HL-60 (cell line): ENCODE results near the gene NDC1.

Experiments
- DNase-seq, 2 experiments: peaks; one replicate each; pipeline ENCODE4 v3.0.0-alpha.2; 2010 to 2020; ENCODE audit warnings: low read depth in 1 of 2, low spot score in 1 of 2
- H3K27ac ChIP-seq: fragments of 250-450 bp; sonication (Bioruptor Pico); replicated peaks from 2 replicates; pipeline ENCODE4 v1.5.1; 2020; ENCODE audit warnings: mild to moderate bottlenecking, moderate library complexity
- H3K27me3 ChIP-seq: fragments of 250-450 bp; sonication (Bioruptor Pico); 2 replicates; pipeline ENCODE4 v1.5.1; 2021; ENCODE audit warnings: mild to moderate bottlenecking, moderate library complexity; ENCODE audit not compliant: insufficient read depth, poor library complexity, severe bottlenecking
- H3K4me3 ChIP-seq: replicated peaks from 2 replicates; pipeline ENCODE4 v1.5.1; 2011; ENCODE audit warnings: mild to moderate bottlenecking, control low read depth, low read length; ENCODE audit not compliant: insufficient read depth
- GABPA ChIP-seq: IDR thresholded peaks from 2 replicates; pipeline ENCODE4 v1.6.1; 2012; ENCODE audit warnings: low read depth
- POLR2AphosphoS5 ChIP-seq: IDR thresholded peaks from 2 replicates; pipeline ENCODE4 v1.6.1; 2012; ENCODE audit warnings: low read depth
- SPI1 ChIP-seq: IDR thresholded peaks from 2 replicates; pipeline ENCODE4 v1.6.1; 2012; ENCODE audit warnings: low read depth, mild to moderate bottlenecking, borderline replicate concordance
- TF ChIP-seq, protein P1 (sequence below): IDR thresholded peaks from one replicate; pipeline ENCODE4 v1.5.1; 2011; ENCODE audit warnings: low read length, control low read depth, inconsistent platforms; ENCODE audit not compliant: insufficient read depth
- TF ChIP-seq, protein P2 (sequence below): IDR thresholded peaks from 2 replicates; pipeline ENCODE4 v1.6.1; 2012; ENCODE audit warnings: low read depth; ENCODE audit not compliant: insufficient replicate concordance

Gene NDC1

DNA sequence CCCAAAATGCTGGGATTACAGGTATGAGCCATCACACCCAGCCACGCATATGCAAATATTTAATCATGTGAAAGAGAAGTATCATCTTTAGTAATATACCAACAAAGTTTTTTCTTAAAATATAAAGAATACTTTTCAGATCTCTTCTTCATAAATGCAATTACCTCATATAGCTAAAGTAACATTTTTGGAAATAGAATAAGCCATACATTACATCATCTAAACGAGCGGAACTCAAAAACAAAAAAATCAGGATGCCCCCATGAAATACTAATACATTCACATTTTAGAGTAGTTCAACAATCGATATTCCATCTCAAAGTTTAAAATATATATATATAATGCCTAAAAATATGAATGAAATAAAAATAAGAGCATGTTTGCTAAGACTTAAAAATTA is 4.7 kb downstream of the NDC1 start:
- DNase-seq: no peak
- TF ChIP-seq, protein P1, sequence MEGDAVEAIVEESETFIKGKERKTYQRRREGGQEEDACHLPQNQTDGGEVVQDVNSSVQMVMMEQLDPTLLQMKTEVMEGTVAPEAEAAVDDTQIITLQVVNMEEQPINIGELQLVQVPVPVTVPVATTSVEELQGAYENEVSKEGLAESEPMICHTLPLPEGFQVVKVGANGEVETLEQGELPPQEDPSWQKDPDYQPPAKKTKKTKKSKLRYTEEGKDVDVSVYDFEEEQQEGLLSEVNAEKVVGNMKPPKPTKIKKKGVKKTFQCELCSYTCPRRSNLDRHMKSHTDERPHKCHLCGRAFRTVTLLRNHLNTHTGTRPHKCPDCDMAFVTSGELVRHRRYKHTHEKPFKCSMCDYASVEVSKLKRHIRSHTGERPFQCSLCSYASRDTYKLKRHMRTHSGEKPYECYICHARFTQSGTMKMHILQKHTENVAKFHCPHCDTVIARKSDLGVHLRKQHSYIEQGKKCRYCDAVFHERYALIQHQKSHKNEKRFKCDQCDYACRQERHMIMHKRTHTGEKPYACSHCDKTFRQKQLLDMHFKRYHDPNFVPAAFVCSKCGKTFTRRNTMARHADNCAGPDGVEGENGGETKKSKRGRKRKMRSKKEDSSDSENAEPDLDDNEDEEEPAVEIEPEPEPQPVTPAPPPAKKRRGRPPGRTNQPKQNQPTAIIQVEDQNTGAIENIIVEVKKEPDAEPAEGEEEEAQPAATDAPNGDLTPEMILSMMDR: no peak
- TF ChIP-seq POLR2AphosphoS5: no peak
- no peak for TF ChIP-seq SPI1
- TF ChIP-seq GABPA: no peak
- TF ChIP-seq, protein P2, sequence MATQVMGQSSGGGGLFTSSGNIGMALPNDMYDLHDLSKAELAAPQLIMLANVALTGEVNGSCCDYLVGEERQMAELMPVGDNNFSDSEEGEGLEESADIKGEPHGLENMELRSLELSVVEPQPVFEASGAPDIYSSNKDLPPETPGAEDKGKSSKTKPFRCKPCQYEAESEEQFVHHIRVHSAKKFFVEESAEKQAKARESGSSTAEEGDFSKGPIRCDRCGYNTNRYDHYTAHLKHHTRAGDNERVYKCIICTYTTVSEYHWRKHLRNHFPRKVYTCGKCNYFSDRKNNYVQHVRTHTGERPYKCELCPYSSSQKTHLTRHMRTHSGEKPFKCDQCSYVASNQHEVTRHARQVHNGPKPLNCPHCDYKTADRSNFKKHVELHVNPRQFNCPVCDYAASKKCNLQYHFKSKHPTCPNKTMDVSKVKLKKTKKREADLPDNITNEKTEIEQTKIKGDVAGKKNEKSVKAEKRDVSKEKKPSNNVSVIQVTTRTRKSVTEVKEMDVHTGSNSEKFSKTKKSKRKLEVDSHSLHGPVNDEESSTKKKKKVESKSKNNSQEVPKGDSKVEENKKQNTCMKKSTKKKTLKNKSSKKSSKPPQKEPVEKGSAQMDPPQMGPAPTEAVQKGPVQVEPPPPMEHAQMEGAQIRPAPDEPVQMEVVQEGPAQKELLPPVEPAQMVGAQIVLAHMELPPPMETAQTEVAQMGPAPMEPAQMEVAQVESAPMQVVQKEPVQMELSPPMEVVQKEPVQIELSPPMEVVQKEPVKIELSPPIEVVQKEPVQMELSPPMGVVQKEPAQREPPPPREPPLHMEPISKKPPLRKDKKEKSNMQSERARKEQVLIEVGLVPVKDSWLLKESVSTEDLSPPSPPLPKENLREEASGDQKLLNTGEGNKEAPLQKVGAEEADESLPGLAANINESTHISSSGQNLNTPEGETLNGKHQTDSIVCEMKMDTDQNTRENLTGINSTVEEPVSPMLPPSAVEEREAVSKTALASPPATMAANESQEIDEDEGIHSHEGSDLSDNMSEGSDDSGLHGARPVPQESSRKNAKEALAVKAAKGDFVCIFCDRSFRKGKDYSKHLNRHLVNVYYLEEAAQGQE: no peak
- no peak overlapping the region for H3K27ac ChIP-seq
- H3K27me3 ChIP-seq: no peaks in the 10 kb centered on the region
- no peak overlapping the region for H3K4me3 ChIP-seq

DNA sequence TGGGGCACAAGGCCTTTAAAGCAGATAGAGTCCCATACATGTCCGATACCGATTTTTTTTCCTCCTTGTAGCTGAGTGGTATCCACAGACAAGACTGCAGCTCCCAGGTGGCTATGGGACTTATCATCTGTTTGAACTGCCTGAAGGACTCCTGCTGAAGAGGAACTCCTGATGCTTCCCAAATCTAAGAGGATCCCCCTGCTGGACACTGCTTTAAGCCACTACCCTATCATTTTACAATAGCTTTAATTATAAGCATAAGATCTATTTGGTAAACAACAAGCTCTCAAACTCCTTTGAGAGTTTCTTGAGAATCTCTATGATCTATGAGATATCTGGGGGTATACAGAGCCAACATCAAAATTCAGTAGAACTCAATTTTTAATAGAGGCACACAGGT is 11.7 kb downstream of the NDC1 start:
- H3K27ac ChIP-seq: no peak overlapping the region
- H3K4me3 ChIP-seq: no peak overlapping the region
- TF ChIP-seq, protein P2: no peak
- TF ChIP-seq, protein P1: no peak
- TF ChIP-seq POLR2AphosphoS5: no peak
- TF ChIP-seq SPI1: no peak
- no peak for TF ChIP-seq GABPA
- no peak for DNase-seq
- H3K27me3 ChIP-seq: no peaks in the 10 kb centered on the region

DNA sequence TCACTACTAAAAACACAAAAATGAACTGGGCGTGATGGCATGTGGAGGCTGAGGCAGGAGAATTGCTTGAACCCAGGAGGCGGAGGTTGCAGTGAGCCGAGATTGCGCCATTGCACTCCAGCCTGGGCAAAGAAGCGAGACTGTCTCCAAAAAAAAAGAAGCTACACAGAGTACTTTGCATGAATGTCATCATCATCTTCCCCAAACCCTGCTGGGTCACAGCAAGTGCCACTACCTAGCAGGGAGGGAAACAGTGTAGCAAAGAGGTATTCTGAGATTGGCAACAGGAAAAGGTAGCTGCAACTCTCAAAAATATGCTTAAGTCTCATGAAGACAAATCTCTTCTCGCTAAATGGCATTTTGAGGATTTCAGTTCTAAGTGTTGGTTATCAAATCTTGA is 12.8 kb downstream of the NDC1 start:
- peak in 1 of 2 experiments; percentile 7 for DNase-seq
- Histone ChIP-seq H3K4me3 (no peak overlapping the region), H3K27ac (no peak overlapping the region), H3K27me3 (no peaks in the 10 kb centered on the region)
- TF ChIP-seq GABPA (no peak), SPI1 (no peak), POLR2AphosphoS5 (no peak)
- TF ChIP-seq, protein P2: no peak
- TF ChIP-seq, protein P1: no peak
